GM21576 (cell line): ENCODE data around the gene RBM44.
"Not testable (repeated sequence)": the region's sequence is repeated elsewhere in the genome, so short reads cannot be mapped to it uniquely, and the experiment has no call there.

Experiments
- ATAC-seq: cut with Tn5 transposase; IDR thresholded peaks from one replicate; pipeline ENCODE4 v1.9.1; 2021; ENCODE audit warnings: mild to moderate bottlenecking, moderate library complexity; ENCODE audit not compliant: unreplicated experiment

RBM44 gene

GRCh38 chr2:237779521-237779920 is 19.1 kb upstream of the RBM44 start:
- no peak for ATAC-seq

- no peak for ATAC-seq
Observed at GRCh38 chr2:237782181-237782580, 16.4 kb upstream of the RBM44 start.

- not testable (repeated sequence) for ATAC-seq
Observed at GRCh38 chr2:237783678-237784077, 14.9 kb upstream of the RBM44 start.

GRCh38 chr2:237786936-237787335 is 11.6 kb upstream of the RBM44 start:
- ATAC-seq = no peak

GRCh38 chr2:237790353-237790752 is 8.2 kb upstream of the RBM44 start:
- ATAC-seq = no peak

GRCh38 chr2:237791977-237792727 is 6.4 kb upstream of the RBM44 start:
- no peak for ATAC-seq

- no peak for ATAC-seq
Observed at GRCh38 chr2:237797253-237797652, 1.3 kb upstream of the RBM44 start.

- ATAC-seq = no peak
Observed at GRCh38 chr2:237799060-237799428, 465 bp downstream of the RBM44 start.

GRCh38 chr2:237801466-237801865 is 2.9 kb downstream of the RBM44 start:
- no peak for ATAC-seq

GRCh38 chr2:237806334-237806733 is 7.8 kb downstream of the RBM44 start:
- no peak for ATAC-seq

- no peak for ATAC-seq
Observed at GRCh38 chr2:237815637-237816036, 17.1 kb downstream of the RBM44 start.

GRCh38 chr2:237816531-237816930 is 18.0 kb downstream of the RBM44 start:
- ATAC-seq = no peak

GRCh38 chr2:237818066-237818473 is 19.5 kb downstream of the RBM44 start:
- ATAC-seq = no peak

- no peak for ATAC-seq
Observed at GRCh38 chr2:237819231-237819630, 20.7 kb downstream of the RBM44 start.

- ATAC-seq = no peak
Observed at GRCh38 chr2:237820421-237820820, 21.8 kb downstream of the RBM44 start.

- ATAC-seq = no peak
Observed at GRCh38 chr2:237823544-237823943, 25.0 kb downstream of the RBM44 start.

GRCh38 chr2:237824085-237824484 is 25.5 kb downstream of the RBM44 start:
- ATAC-seq = no peak

GRCh38 chr2:237827421-237827987 is 28.9 kb downstream of the RBM44 start:
- ATAC-seq = no peak

GRCh38 chr2:237830522-237830921 is 31.9 kb downstream of the RBM44 start:
- ATAC-seq = no peak

- no peak for ATAC-seq
Observed at GRCh38 chr2:237833546-237833945, 35.0 kb downstream of the RBM44 start.

GRCh38 chr2:237835372-237835771 is 36.8 kb downstream of the RBM44 start:
- no peak for ATAC-seq

- ATAC-seq = no peak
Observed at GRCh38 chr2:237841051-237841450, 42.5 kb downstream of the RBM44 start.

- ATAC-seq = not testable (repeated sequence)
Observed at GRCh38 chr2:237848940-237849339, 50.4 kb downstream of the RBM44 start.
